OCI-LY7 (cell line): ENCODE results near the gene GAREM1. TPM values are rescaled to one million over a fixed set of nuclear protein-coding genes. Genes with fewer than 3 reads are reported as not detected.

ENCODE experiments used
- BruUV-seq: library from RNA; stranded (reverse); fragments of 400-500 nt; replicated peaks from 2 replicates; lab custom pipeline; 2021; lab: Mats Ljungman, UMichigan
- CTCF ChIA-PET: fragments of 300-600 bp; sonication (Branson Sonifier 250); formaldehyde crosslinking; loops from one replicate; lab custom pipeline; 2022; ENCODE audit warnings: antibody characterized with exemption; ENCODE audit not compliant: unreplicated experiment; lab: Charles Lee
- POLR2A ChIA-PET: fragments of 300-600 bp; sonication (Branson Sonifier 250); formaldehyde crosslinking; loops from one replicate; lab custom pipeline; 2022; ENCODE audit warnings: antibody characterized with exemption; lab: Charles Lee
- DNase-seq: peaks from one replicate; pipeline ENCODE4 v3.0.0-alpha.2; 2015; ENCODE audit warnings: low spot score
- H2AFZ ChIP-seq: fragments of 200-600 bp; sonication (generic), shearing (Covaris generic); 2 replicates; pipeline ENCODE4 v1.6.1; 2014; ENCODE audit warnings: mild to moderate bottlenecking, antibody characterized with exemption, low read length, moderate library complexity
- H3K27ac ChIP-seq: fragments of 200-600 bp; sonication (generic); 2 replicates; pipeline ENCODE4 v1.5.1; 2014; ENCODE audit warnings: mixed run types, low read depth, mild to moderate bottlenecking, moderate library complexity, low read length, inconsistent platforms; ENCODE audit not compliant: poor library complexity, severe bottlenecking
- H3K36me3 ChIP-seq: fragments of 200-600 bp; sonication (generic); 2 replicates; pipeline ENCODE4 v1.6.1; 2014; ENCODE audit warnings: mild to moderate bottlenecking, antibody characterized with exemption, low read length, moderate library complexity, mixed read lengths; ENCODE audit not compliant: insufficient read depth
- H3K4me1 ChIP-seq: fragments of 200-600 bp; sonication (generic); 2 replicates; pipeline ENCODE4 v1.5.1; 2014; ENCODE audit warnings: mild to moderate bottlenecking, low read length; ENCODE audit not compliant: insufficient read depth, poor library complexity, severe bottlenecking
- H3K4me2 ChIP-seq: fragments of 200-600 bp; sonication (generic); 2 replicates; pipeline ENCODE4 v1.6.1; 2014; ENCODE audit warnings: mild to moderate bottlenecking, low read length
- H3K4me3 ChIP-seq: fragments of 200-600 bp; sonication (generic); 2 replicates; pipeline ENCODE4 v1.5.1; 2014; ENCODE audit warnings: mild to moderate bottlenecking, low read depth, low read length; ENCODE audit not compliant: poor library complexity, severe bottlenecking
- H3K79me2 ChIP-seq: fragments of 200-600 bp; sonication (generic); 2 replicates; pipeline ENCODE4 v1.6.1; 2016; ENCODE audit warnings: low read depth, mild to moderate bottlenecking, low read length, moderate library complexity, mixed read lengths; ENCODE audit not compliant: insufficient read depth
- H3K9me2 ChIP-seq: fragments of 200-600 bp; sonication (generic); 2 replicates; pipeline ENCODE4 v1.6.1; 2016; ENCODE audit warnings: mild to moderate bottlenecking, low read length, mixed read lengths; ENCODE audit not compliant: insufficient read depth
- H3K9me3 ChIP-seq: fragments of 200-600 bp; sonication (generic); 2 replicates; pipeline ENCODE4 v1.6.1; 2014; ENCODE audit warnings: mild to moderate bottlenecking, mixed run types, low read length, mixed read lengths
- H4K20me1 ChIP-seq: fragments of 200-600 bp; sonication (generic); 2 replicates; pipeline ENCODE4 v1.6.1; 2014; ENCODE audit warnings: mild to moderate bottlenecking, antibody characterized with exemption, low read length, moderate library complexity, mixed read lengths; ENCODE audit not compliant: insufficient read depth
- CTCF ChIP-seq: fragments of 200-600 bp; sonication (generic); conservative IDR thresholded peaks from 2 replicates; pipeline ENCODE4 v1.5.1; 2014; ENCODE audit warnings: mild to moderate bottlenecking, antibody characterized with exemption, low read length, moderate library complexity, mixed read lengths
- EZH2phosphoT487 ChIP-seq: fragments of 200-600 bp; sonication (generic); IDR thresholded peaks from 2 replicates; pipeline ENCODE4 v1.6.1; 2018; ENCODE audit warnings: low read depth, borderline replicate concordance, mild to moderate bottlenecking, mixed run types, antibody characterized with exemption, low read length, moderate library complexity, mixed read lengths
- intact Hi-C: fragments of 100-400 bp; cut with micrococcal nuclease; formaldehyde crosslinking; loops from one replicate; pipeline ENCODE4 v1.10.0; 2022; ENCODE audit not compliant: unreplicated experiment
- total RNA-seq, 2 experiments: library from RNA; depleted of rRNA in 1 of 2; stranded (reverse); fragments of >200 nt in 1 of 2; shearing (Covaris generic) in 1 of 2; gene quantifications; 2 replicates each; pipeline ENCODE4 v1.2.3, GENCODE V29; 2014 to 2022

The GAREM1 gene
- total RNA-seq, 2 experiments from 2014 or later: 1.0 to 2.7 TPM

- CTCF ChIA-PET: no interaction called here
Measured at GRCh38 chr18:32351032-32351431, 119.7 kb downstream of the GAREM1 start.

DNA sequence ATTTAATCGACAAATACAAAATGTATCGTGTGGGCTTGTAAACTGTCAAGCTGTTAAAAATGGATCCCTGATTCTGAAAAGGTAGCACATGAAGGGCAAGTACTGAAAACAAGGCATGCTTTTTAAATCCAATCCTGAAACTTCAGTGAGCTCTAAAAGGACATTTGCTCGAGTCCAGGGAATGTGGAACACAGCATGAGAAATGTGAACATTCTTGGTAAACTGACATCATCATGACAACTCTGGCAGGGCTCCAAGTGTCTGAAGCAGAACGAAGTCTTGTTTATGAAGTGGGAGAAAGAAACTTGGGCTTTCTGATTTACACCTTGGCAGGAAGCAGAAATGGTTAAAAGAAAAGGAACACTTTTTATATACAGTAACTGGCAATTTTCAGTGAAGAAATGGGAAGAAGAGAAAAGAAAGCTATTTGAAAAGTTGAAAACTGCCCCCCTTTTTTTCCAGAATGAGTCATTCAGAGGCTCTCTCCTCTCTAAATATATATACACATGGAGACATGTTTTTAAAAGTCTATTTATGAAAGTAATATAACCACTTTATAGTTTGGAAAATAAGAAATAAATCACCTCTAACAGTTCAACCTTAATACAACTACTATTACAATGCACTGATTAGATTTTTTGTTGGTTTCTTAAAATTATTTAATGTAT, 120.8 kb downstream of the GAREM1 start:
- Histone ChIP-seq H4K20me1 (no peaks in the 10 kb centered on the region), H3K4me1 (no peaks in the 10 kb centered on the region), H3K36me3 (no peaks in the 10 kb centered on the region), H3K4me3 (no peak overlapping the region), H3K9me2 (no peaks in the 10 kb centered on the region), H3K27ac (no peak overlapping the region), H2AFZ (no peak overlapping the region), H3K9me3 (no peaks in the 10 kb centered on the region), H3K4me2 (no peak overlapping the region), H3K79me2 (no peaks in the 10 kb centered on the region)
- TF ChIP-seq CTCF (no peak), EZH2phosphoT487 (no peak)
- POLR2A ChIA-PET: no interaction called here
- intact Hi-C loops: no loop called here
- no peak for DNase-seq
- CTCF ChIA-PET: no interaction called here
- BruUV-seq: no TSS peak

More at GRCh38 chr18:32351032-32351431, 119.7 kb downstream of the GAREM1 start:
- intact Hi-C loops: no loop called here
- Histone ChIP-seq H3K4me3 (no peak overlapping the region), H4K20me1 (no peaks in the 10 kb centered on the region), H3K4me1 (no peaks in the 10 kb centered on the region), H3K36me3 (no peaks in the 10 kb centered on the region), H3K27ac (no peak overlapping the region), H3K9me2 (no peaks in the 10 kb centered on the region), H3K9me3 (no peaks in the 10 kb centered on the region), H2AFZ (no peak overlapping the region), H3K79me2 (no peaks in the 10 kb centered on the region), H3K4me2 (no peak overlapping the region)
- POLR2A ChIA-PET: no interaction called here
- DNase-seq: no peak
- TF ChIP-seq EZH2phosphoT487 (no peak), CTCF (no peak)
- no TSS peak for BruUV-seq

DNA sequence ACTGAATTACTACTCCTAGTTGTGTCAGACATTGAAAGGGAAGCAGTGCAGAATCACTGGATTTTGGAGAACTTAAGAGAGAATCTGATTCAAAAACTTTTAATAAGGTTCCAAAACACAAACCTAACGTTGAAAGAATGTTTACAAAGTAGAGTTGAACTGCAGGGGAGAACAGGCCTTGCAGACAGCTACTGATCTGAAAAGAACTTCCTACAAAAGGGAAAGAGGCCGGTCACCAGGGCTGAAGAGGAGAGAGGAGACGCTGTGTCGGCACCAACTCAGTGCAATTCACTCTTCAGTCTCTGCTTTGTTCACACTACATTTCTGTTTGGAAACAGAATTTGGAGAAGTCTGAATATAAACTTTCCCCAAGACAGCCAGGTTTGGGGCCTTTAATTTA, 124.0 kb downstream of the GAREM1 start:
- no peak overlapping the region for H3K4me2 ChIP-seq
- no peak overlapping the region for H3K27ac ChIP-seq
- no TSS peak for BruUV-seq
- no peak for TF ChIP-seq EZH2phosphoT487
- no peak for TF ChIP-seq CTCF
- H3K4me1 ChIP-seq: no peaks in the 10 kb centered on the region
- H3K9me2 ChIP-seq: no peaks in the 10 kb centered on the region
- DNase-seq: no peak
- ChIA-PET CTCF (no interaction called here), POLR2A (no interaction called here)
- H3K36me3 ChIP-seq: no peaks in the 10 kb centered on the region
- H3K79me2 ChIP-seq: no peaks in the 10 kb centered on the region
- H2AFZ ChIP-seq: no peak overlapping the region
- no peaks in the 10 kb centered on the region for H3K9me3 ChIP-seq
- intact Hi-C loops: no loop called here
- H4K20me1 ChIP-seq: no peaks in the 10 kb centered on the region
- no peak overlapping the region for H3K4me3 ChIP-seq
